ENCODE results near the gene CABCOCO1. TPM values are rescaled to one million over a fixed set of nuclear protein-coding genes. Genes with fewer than 3 reads are reported as not detected.

CABCOCO1 gene
- total and polyA plus RNA-seq, 9 of the 15 experiments (the other 6 are each of a cell fraction or from before 2014, with no cell fraction given) = 0.04 TPM; not detected in 8

- TF ChIP-seq ZBTB26 (CRISPR knock-in tag; IDR thresholded peaks at IDR 0.05) (no peak), ARID4B (CRISPR knock-in tag; IDR thresholded peaks at IDR 0.05) (no peak), CC2D1A (IDR thresholded peaks at IDR 0.05) (peak; percentile 44; the same call in 1 of the 2 replicates), NFATC3 (IDR thresholded peaks at IDR 0.05) (no peak), ARNT (IDR thresholded peaks at IDR 0.05) (no peak), ZKSCAN1 (IDR thresholded peaks at IDR 0.05; ENCODE audit: low read depth, low read length) (no peak), KDM1A (IDR thresholded peaks at IDR 0.05) (peak; percentile 87 to 93), ZNF197 (CRISPR knock-in tag; IDR thresholded peaks at IDR 0.05; ENCODE audit: low read depth) (no peak), NCOR1 (IDR thresholded peaks at IDR 0.05) (peak; percentile 49), PML (IDR thresholded peaks at IDR 0.05; ENCODE audit: low read length) (0 out of 2 replicates have a peak, but pooled peaks have one; percentile 29), MNT (conservative IDR thresholded peaks at IDR 0.05) (0 out of 4 replicates have a peak, but pooled peaks of 1 of the 2 experiments have one; percentile 18), ZNF707 (CRISPR knock-in tag; conservative IDR thresholded peaks at IDR 0.05) (no peak), CHCHD3 (CRISPR knock-in tag; IDR thresholded peaks at IDR 0.05) (no peak), MECOM (CRISPR knock-in tag; IDR thresholded peaks at IDR 0.05) (no peak), KDM4B (IDR thresholded peaks at IDR 0.05; ENCODE audit: borderline replicate concordance in 2 of 2, low read depth in 1 of 2) (no peak), NKRF (IDR thresholded peaks at IDR 0.05; ENCODE audit: borderline replicate concordance) (no peak), EP400 (IDR thresholded peaks at IDR 0.05) (no peak), RNF2 (IDR thresholded peaks at IDR 0.05) (no peak), OTX1 (CRISPR knock-in tag; IDR thresholded peaks at IDR 0.05) (no peak), ZSCAN32 (CRISPR knock-in tag; IDR thresholded peaks at IDR 0.05) (no peak), SRSF7 (optimal IDR thresholded peaks at IDR 0.05; ENCODE audit: low read depth, low read length) (no peak), HNRNPL (IDR thresholded peaks at IDR 0.05; ENCODE audit: low read depth, low read length) (no peak), ZBTB7A (IDR thresholded peaks at IDR 0.05; ENCODE audit: borderline replicate concordance, control insufficient read depth, low read depth, low read length) (no peak)
Observed at GRCh38 chr10:61778137-61778536, 115.4 kb downstream of the CABCOCO1 start (continued).

Measured in K562 (cell line).